Glutamatergic neuron (in vitro differentiated cells): ENCODE measurements around the gene KPTN. TPM values are rescaled to one million over a fixed set of nuclear protein-coding genes. Genes with fewer than 3 reads are reported as not detected.

Experiments used
- DNase-seq: peaks from one replicate; pipeline ENCODE4 v3.0.0; 2022
- H3K27ac Mint-ChIP-seq: one replicate; pipeline ENCODE4 v1.8.0; 2020; ENCODE audit warnings: mild to moderate bottlenecking, mixed read lengths, inconsistent platforms; ENCODE audit not compliant: unreplicated experiment
- H3K27me3 Mint-ChIP-seq: one replicate; pipeline ENCODE4 v1.8.0; 2020; ENCODE audit warnings: mild to moderate bottlenecking, moderate library complexity, mixed read lengths, inconsistent platforms; ENCODE audit not compliant: unreplicated experiment
- H3K36me3 Mint-ChIP-seq: one replicate; pipeline ENCODE4 v1.8.0; 2020; ENCODE audit warnings: mild to moderate bottlenecking, mixed read lengths, inconsistent platforms; ENCODE audit not compliant: unreplicated experiment
- H3K4me1 Mint-ChIP-seq: one replicate; pipeline ENCODE4 v1.8.0; 2020; ENCODE audit warnings: mild to moderate bottlenecking, low read depth, mixed read lengths, inconsistent platforms; ENCODE audit not compliant: unreplicated experiment
- H3K4me3 Mint-ChIP-seq: one replicate; pipeline ENCODE4 v1.8.0; 2020; ENCODE audit warnings: mild to moderate bottlenecking, mixed read lengths, inconsistent platforms; ENCODE audit not compliant: unreplicated experiment
- H3K9me3 Mint-ChIP-seq: one replicate; pipeline ENCODE4 v1.8.0; 2020; ENCODE audit warnings: mild to moderate bottlenecking, moderate library complexity, mixed read lengths, inconsistent platforms; ENCODE audit not compliant: unreplicated experiment
- CTCF ChIP-seq: fragments of 200-600 bp; sonication (generic); IDR thresholded peaks from one replicate; pipeline ENCODE4 v1.5.0; 2021; ENCODE audit not compliant: partially characterized antibody, unreplicated experiment
- long read RNA-seq: library from polyadenylated mRNA; unstranded; transcript quantifications from one replicate; pipeline ENCODE4 v2.0.0, GENCODE V29; 2020; ENCODE audit not compliant: unreplicated experiment
- total RNA-seq: library from RNA; stranded (reverse); fragmentation: NEBNext Ultra II Directional; extraction: Animal tissue kit (Norgen Biotek cat#: 25700); gene quantifications from one replicate; pipeline ENCODE4 v1.2.1, GENCODE V29; 2021; ENCODE audit not compliant: unreplicated experiment

The KPTN gene
- 51.2 TPM for total RNA-seq
- long read RNA-seq, transcript KPTN-201 (12 exons, 1,691 nt), result major isoform, 9 of 22 reads
- long read RNA-seq, partial matches to known transcripts, result 9 of 22 reads
- long read RNA-seq, other reads (novel, unspliced or antisense), result 4 of 22 reads

GRCh38 chr19:47483800-47484690 is at the start of gene KPTN:
KPTN (minus strand) TSS chr19:47484219; CDS start chr19:47484160, 59 bp downstream.
- H3K36me3 Mint-ChIP-seq, result peaks cover 4% of the 10 kb centered on the region
- peaks cover 18% of the 10 kb centered on the region for H3K4me1 Mint-ChIP-seq
- H3K9me3 Mint-ChIP-seq, result peaks cover 15% of the 10 kb centered on the region
- peak; percentile 98 for TF ChIP-seq CTCF
- peak; percentile 93 for DNase-seq
- H3K27ac Mint-ChIP-seq, result peak within 1 kb of the TSS; percentile 99
- peaks cover 5% of the 10 kb centered on the region for H3K27me3 Mint-ChIP-seq
- H3K4me3 Mint-ChIP-seq, result peak within 1 kb of the TSS; percentile 94

- Mint-ChIP-seq H3K9me3 (no peaks in the 10 kb centered on the region), H3K36me3 (peaks cover 4% of the 10 kb centered on the region), H3K27me3 (peaks cover 3% of the 10 kb centered on the region), H3K27ac (no peak overlapping the region), H3K4me1 (no peaks in the 10 kb centered on the region), H3K4me3 (no peak overlapping the region)
- DNase-seq, result no peak
- TF ChIP-seq CTCF, result no peak
Observed at GRCh38 chr19:47531640-47532387, 47.8 kb upstream of the KPTN start.

GRCh38 chr19:47529018-47529742 is 45.2 kb upstream of the KPTN start:
- Mint-ChIP-seq H3K9me3 (no peaks in the 10 kb centered on the region), H3K27ac (no peak overlapping the region), H3K36me3 (no peaks in the 10 kb centered on the region), H3K4me3 (no peak overlapping the region), H3K27me3 (peaks cover 3% of the 10 kb centered on the region), H3K4me1 (no peaks in the 10 kb centered on the region)
- no peak for DNase-seq
- TF ChIP-seq CTCF, result no peak

- TF ChIP-seq CTCF, result no peak
- Mint-ChIP-seq H3K9me3 (no peaks in the 10 kb centered on the region), H3K4me3 (no peak overlapping the region), H3K27ac (no peak overlapping the region), H3K4me1 (no peaks in the 10 kb centered on the region), H3K36me3 (no peaks in the 10 kb centered on the region), H3K27me3 (peaks cover 1% of the 10 kb centered on the region)
- DNase-seq, result no peak
Observed at GRCh38 chr19:47526798-47527197, 42.8 kb upstream of the KPTN start.
